Activated CD4-positive, alpha-beta T cell treated with anti-CD3 and anti-CD28 coated beads, Interleukin-2, Interleukin-6, amounts not matched to agents 100 ng/mL and 50 ng/mL, durations not matched to agents 16 hours and 8 hours (primary cell): Measurements from ENCODE around the gene YTHDF1.

Source experiments
- DNase-seq: peaks from one replicate; pipeline ENCODE4 v3.0.0-alpha.2; 2020

The YTHDF1 gene

DNA sequence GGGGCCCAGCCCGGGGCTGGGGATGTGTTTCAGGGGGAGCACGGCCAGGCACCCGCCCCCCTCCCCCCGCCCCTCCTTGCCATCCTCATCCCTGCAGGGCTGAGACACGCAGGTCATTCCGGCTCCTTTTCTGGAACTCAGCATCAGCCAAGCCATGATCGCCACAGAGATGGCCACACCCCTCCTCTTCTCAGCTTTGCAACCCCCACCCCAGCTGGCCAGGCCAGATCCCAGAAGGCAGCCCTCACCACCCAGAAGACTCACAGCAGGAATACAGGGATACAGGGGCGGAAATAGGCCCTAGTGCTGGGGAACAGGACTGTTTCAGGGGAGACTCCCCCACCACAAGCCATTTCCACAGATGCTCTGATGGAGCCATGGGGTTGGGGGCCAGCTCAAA lies 33.5 kb downstream of the YTHDF1 start:
- no peak for DNase-seq

DNA sequence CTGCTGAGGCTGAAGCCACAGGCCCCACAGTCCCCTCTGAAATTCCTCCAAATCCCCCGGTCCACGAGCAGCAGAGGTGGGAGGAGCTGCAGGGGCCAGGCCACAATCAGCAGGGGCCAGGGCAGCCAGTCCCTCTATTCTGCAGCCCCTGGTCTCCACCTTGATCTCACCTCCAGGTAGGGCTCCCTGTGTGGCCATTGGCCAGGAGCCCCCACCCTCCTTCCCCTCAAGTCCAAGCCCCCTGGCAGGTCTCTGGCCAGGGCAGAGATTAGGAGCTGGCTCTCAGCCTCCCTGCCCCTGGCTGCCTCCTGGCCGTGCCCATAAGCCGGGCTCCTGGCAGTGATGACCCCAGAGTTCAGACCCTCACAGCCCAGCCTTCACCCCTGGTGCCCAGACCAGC lies 34.7 kb downstream of the YTHDF1 start:
- DNase-seq: no peak

DNA sequence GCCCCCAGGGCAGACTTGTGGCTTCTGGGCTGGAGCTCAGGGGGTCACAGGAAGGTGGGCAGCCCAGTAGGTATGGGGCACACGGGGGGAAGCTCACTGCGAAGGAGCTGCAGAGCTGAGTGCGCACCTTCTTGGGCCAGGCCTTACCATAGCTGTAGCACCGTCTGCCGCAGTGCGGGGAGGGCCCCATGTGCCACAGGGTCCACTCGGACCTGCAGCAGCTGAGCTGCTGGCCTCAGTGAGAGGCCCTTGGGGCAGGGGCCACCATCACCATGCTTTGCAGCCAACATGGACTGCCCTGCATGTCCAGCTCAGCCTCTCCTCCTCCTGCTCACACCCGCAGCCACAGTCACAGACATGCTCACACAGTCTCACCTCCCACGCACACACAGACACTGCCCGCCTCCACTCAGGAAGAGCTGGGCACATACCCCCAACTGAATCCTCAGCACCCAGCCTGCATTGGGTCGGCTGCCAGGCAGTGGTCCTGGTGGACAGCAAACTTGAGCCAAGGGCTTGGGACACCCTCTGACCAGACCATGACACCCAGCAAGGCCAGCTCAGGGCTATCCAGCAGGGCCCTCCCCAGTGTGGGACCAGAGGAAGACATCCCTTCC lies 35.3 kb downstream of the YTHDF1 start:
- DNase-seq: no peak

DNA sequence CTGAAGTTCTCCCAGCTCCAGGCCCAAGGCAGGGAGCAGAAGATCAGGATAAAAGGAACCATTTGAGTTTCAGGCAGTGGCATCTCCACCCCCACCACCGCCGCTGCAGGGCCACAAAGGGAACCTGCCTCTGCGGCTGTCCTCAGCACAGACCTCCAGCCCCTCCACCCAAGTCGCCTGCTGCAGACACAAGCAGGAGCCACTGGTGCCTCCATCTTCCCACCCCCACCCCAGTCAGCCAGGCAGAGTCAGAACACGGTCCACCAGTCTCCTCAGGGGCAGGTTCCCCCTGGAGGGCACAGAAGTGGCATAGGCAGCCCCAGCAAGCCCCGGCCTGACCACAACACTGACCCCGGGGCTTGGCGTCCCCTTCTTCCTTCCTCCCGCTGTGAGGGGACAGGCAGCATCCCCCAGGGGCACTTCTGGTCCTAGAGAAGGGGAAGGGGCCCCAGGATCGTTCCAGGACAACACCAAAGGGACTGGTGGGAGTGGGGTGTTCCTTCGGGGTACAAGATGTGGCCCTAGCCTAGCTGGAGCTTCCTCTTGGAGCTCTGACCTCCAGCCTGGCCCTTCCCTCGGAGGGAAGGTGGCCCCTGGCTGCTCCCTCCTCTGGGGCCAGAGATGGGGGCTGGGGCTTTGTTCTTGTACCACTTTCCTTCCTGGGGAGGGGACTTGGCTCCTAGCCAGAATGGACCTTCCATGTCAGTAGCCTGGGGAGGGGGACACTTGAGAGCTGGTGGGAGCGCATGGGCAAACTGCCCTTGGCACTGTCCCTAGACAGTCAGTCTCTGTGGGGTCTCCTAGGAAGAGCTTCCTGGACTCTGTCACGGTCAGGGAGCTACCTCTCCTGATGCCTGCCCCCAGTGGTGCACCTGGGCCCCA lies 36.0 kb downstream of the YTHDF1 start:
- no peak for DNase-seq

DNA sequence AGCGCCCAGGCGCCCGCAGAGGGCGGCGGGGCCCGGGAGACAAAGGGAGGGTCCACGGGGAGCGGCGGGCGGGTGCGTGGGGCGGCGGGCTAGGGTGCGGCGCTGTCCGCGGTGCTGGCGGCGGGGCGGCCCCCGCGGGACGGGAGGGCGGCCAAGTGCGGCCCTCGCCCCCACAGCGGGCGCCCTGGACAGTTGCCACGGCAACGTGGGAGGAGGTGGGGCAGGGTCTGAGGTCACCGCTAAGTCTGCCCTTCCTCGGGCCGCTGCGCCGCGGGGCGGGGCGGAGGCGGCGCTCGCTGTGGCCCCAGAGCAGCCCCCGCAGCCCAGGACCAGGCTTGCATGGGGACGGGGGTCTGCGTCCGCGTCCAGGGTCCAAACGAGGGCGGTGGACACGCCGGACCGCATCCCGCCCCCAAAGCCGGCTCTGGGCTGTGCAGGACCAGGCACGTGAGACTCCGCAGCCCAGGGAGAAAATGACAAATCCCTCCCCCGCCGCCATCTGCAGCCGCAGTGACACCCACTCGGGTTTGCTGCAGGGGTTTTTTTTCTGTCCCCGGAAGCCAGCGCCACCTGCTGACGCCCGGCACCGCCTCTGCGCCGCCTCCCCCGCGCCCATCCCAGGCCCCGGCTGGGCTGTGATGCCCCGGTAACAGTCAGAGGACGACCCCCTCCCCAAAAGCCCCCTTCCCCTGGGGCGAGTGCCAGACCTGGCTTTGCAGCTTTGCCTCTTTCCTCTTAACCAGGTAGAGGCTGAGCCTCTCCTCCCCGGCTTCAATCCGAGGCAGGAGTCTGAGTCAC lies 36.8 kb downstream of the YTHDF1 start:
- DNase-seq: peak; percentile 65

DNA sequence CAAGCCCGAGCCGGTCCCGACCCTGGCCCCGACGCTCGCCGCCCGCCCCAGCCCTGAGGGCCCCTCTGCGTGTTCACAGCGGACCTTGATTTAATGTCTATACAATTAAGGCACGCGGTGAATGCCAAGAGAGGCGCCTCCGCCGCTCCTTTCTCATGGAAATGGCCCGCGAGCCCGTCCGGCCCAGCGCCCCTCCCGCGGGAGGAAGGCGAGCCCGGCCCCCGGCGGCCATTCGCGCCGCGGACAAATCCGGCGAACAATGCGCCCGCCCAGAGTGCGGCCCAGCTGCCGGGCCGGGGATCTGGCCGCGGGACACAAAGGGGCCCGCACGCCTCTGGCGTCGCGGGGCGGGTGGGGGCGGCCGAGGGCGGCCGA lies 37.5 kb downstream of the YTHDF1 start:
- DNase-seq: no peak

DNA sequence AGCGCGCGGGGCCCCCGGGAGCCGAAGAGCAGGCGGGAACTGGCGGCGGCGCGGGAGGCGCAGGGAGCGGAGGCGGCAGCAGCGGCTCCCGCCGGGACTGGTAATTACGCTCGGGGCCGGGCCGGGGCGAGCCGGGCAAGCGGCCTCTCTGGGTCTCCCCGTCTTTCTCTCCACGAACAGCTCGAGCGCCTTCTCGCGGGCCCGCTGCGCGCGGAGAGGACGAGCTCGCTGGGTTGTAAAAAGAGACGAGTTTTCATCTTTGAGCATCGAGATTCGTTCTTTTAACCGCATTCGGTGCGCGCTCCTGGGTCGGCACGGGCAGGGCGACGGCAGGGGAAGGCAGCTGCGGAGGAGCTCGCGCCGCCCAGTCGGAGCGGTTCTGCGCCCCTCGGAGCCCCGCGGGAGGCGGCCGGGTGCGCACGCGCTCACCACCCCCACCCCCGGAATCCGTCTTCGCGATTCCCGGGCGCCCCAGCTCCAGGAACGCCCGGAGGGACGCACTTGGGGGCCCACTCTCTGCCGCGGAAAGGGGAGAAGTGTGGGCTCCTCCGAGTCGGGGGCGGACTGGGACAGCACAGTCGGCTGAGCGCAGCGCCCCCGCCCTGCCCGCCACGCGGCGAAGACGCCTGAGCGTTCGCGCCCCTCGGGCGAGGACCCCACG lies 38.0 kb downstream of the YTHDF1 start:
- peak; percentile 8 for DNase-seq

DNA sequence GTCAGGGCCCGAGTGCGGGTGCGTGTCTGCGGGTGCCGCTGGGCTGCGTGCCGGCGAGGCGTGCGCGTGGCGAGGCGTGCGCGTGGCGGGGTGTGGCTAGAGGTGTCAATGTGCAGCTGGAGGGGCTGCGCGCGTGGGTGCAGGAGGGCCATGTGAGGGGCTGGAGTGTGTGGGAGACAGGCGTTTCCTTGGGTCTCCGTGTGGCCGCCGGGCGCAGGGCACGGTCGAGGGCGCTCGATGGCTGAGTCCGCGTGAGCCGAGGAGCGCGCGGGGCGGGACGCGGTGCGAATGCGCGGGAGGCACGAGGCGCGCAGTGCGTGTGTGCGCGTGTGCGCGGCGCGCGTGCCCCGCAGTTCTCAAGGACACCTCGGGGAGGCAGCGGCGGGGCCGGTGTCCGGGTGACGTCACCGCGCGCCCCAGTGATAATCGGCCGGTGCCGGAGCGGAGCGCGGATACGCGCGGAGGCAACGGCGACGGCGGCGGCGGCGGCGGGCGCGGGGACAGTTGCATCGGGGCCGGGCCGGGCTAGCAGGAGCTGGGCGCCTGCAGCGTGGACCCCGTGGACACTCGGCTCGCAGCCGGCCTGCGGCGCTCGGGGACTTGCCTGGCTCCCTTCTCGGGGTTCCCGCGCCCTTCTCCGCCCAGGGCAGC lies 38.7 kb downstream of the YTHDF1 start:
- peak; percentile 33 for DNase-seq

DNA sequence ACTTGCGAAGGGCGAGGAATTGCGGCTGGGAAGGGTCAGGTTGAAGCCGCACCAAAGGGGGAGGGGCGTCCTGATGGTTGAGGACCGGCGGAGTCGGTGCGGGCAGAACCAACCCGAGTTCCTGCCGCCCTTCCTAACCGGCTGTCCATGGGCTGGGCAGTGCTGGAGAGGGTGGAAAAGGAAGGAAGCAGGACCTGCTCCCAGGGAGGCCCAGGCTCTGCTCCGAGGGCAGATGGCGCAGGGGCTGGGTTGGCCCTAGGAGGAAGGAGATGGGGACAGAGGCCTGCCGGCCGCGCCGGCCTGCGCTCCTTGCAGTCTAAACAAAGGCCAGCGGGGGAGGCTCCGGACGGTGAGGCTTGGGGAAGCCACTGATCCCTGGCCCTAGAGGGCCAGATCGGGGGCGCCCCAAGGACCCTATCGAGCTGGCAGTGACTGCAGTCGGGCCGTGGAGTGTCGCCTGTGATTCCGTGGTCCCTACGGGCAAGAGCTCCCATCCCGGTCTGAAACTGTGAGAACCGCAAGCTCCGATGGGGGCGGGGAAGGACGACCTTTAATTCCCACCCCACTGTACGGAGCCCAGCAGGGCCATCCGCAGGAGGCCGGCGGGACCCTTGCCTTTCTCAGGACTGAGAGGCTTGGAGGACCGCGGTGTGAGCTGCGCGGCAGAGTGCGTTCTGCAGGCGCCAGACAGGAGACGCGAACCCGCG lies 39.4 kb downstream of the YTHDF1 start:
- no peak for DNase-seq

DNA sequence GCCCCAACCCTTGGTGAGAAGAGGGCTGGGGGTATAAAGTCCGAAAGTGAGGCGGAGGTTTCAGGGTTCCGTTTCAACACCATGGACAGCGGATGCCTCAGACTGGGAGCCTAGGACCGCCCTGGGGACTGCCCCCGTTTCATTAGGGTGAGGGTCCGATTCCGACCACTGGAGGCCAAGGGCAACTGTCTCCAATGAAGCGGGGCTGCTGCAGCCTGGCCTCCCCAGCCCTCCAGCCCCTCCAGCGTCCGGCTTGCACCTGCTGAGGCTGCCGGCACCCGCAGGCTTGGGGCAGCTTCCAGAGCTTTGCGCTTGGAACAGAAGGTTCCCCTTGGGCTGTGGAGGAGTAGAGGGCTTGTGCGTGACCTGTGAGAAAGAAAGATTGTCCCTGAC lies 39.9 kb downstream of the YTHDF1 start:
- DNase-seq: no peak

DNA sequence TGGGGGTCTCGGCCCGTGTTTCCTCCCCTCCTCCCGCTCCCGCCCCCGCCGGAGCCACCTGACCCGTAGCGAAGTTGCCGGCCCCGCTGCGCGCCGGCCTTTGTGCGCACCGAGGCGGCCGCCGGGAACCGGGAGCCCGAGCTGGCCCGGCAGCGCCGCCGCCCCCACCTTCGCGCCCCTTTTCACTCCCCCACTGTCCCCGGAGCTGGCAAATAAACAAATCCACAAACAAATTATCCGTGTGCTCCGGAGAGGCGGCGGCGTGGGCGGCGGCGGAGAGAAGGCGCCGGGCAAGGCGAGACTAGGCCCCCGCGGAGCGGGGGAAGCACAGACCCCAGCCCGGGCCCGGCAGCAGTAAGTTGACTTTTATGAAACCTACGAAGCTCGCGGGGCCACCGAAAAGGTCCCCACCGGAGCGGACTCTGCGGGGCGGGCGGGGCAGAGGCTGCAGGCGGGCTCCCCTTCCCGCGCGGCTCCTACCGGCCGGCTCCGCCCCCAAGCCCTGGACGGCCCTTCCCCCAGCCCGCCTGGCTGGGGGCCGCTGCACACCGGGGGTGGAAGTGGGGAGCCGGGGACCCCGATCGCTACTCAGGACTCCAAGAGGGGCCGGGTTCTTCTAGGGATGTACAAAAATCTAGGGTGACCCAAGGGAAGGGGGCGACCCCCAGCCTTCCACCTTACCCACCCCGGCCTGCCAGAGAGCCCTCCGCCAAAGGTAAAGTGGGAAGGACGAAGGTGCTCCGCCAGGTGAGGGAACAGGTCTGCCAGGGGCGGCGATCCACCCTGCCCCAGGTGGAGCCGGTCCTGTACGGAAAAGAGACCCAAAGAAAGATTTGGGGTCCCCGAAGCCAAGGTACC lies 40.7 kb downstream of the YTHDF1 start:
- no peak for DNase-seq

DNA sequence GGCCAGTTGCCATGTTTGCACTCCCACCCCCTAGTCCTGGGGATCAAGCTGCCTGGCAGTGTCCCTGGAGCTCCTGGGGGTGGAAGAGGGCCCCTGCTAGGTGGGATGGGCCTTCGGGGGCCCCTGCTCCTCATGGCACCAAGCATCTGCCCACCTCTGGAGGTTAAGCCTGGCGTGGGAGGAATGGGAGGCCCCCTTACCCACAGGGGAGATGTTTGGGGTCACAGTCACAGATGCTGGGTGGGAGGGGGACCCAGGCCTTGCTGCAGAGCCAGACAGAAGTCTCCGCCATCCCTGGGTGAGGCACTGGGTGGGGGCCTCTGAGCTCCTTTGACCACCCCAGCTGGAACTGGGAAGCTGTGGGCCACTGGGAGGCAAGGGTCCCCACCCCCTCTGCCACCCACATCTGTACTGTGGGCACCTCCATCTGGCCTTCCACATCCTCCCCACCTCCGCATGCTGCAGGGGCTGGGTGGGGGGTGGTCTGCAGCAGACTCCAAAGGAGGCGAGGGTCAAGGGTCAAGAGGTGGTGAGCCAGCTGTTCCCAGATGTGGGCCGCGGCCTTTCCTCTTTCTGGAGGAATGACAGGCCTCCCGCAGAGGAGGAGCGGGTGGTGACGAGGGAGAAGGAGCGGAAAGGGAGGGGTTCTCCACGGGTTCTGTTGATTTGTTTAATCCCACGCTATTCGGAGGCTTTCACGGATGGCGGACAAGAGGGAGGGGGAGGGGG lies 41.5 kb downstream of the YTHDF1 start:
- DNase-seq: no peak

DNA sequence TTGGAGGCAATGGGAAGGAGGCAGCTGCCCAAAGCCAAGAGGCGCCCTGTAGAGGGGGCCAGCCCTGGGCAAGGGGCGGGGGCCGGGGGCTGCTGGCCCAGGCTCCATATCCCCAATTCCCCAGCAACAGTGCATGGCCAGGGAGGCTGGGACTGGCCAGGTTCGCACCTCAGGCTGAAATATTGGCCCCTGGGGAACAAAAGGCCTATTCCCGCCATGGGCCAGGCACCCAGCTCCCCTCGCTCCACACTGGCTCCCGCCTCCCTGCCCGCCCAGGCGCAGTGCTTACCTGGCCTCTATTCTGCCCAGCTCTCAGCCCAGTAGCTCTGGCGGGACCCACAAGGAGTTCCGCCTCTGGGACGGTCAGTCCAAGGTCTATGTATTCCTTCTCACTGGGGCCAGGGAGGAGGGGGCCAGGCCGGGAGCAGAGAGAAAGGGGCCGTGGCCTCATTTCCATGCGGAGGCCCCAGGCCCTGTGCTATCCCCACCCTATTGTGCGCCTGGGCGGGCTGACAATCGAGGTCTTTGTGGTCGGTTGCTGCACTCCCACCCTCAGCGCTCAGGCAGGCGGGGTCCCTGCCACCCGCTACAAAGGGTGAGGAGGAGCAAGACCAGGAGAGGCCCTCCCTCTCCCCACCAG lies 42.3 kb downstream of the YTHDF1 start:
- DNase-seq: no peak

DNA sequence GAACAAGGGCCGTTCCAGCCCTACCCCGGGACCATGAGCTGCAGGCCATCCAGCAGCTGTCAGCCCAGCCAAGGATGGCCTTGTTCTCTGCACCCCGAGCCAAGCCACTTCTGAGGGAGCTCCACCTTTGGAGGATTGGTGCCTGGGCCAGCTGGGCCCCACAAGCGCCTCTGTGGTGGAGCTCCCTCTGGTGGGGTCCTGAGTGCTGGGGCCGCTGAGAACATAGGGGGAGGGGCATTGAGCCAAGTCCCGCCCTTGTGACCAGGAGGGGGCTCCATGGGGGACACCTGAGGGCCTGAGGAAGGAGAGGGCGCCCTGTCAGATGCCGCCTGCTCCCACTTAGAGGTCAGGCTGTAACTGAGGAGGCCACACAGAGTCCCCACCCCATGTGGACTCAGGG lies 43.2 kb downstream of the YTHDF1 start:
- peak; percentile 12 for DNase-seq

DNA sequence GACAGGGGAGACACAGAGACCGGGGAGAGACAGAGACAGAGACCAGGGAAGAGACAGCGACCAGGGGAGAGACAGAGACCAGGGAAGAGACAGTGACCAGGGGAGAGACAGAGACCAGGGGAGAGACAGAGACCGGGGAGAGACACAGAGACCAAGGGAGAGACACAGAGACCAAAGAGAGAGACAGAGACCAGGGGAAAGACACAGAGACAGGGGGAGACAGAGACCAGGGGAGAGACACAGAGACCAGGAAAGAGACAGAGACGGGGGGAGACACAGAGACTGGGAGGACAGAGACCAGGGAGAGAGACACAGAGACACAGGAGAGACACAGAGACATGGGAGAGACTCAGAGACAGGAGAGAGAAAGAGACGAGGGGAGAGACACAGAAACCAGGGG lies 43.9 kb downstream of the YTHDF1 start:
- DNase-seq: no peak

DNA sequence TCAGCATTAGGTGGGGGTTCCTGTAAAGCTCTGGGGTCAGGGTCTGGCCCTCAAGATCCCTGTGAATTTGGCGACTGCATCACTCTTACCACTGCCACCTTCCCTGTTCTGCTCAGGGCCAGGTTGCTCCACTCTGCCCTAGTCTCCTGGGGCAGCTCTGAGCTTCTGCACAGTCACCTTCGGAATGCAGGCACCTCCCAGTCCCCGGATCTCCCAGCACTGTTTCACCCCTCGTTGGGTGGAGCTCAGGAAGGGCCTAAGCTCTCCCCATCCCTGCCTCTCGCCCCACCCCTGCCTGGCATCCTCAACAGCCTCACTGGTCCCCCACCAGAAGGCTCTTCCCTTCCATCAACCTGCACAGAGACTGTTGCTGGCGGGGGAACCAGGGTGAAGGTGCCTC lies 46.2 kb downstream of the YTHDF1 start:
- no peak for DNase-seq

DNA sequence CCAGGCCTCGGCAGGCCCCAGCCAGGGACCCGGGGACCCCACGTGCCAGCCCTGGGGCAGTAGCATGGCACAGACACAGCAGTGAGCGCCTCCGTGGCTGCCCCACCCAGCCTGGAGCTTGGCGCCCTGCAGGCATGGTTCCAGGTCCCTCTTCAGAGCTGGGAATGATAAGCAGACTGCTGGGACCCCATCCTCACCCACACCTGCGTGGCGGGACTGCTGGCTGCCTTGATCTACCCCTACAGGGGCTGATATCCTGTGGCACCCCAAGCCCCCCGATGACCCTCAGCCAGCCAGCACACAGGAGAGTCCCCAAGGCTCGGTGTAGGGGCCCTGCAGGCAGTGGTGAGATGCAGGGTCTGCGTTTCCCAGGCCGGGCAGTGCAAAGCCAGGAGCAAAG lies 47.1 kb downstream of the YTHDF1 start:
- DNase-seq: no peak

DNA sequence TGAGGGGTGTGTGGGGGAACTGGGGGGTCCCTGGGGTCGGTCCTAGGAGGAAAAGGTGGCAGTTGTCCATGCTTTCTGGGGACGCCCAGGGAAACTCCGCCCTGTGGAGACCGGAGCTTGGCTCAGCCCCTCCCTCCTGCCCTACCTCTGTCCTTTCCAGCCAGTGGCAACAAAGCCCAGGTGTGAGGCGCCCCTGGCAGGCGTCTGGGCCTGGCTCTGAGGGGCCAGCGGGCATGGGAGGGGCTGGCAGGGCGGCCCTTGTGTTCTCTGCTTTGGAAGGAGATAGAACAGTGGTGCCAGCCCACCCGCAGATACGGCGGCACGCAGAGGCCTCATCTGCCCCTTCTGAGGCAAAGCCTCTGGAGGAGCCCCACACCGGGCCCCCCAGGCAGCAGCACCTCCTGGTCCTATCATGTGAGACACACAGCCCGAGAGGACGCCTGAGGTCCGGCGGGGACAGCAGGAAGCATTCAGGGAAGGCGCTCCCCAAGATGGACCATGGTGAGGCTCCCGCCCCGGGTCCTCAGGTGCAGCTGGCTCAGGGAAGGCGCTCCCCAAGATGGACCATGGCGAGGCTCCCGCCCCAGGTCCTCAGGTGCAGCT lies 47.9 kb downstream of the YTHDF1 start:
- DNase-seq: no peak
